Epidermal melanocyte (primary cell): ENCODE measurements around the gene PIK3R1.
A peak's percentile ranks its signal among the peaks of the same experiment; 100 is the strongest.
"Not testable (repeated sequence)": the region's sequence is repeated elsewhere in the genome, so short reads cannot be mapped to it uniquely, and the experiment has no call there.

Experiments used
- DNase-seq: peaks from one replicate; pipeline ENCODE4 v3.0.0; 2011; ENCODE audit warnings: low spot score; ENCODE audit not compliant: insufficient read length

Gene PIK3R1

DNA sequence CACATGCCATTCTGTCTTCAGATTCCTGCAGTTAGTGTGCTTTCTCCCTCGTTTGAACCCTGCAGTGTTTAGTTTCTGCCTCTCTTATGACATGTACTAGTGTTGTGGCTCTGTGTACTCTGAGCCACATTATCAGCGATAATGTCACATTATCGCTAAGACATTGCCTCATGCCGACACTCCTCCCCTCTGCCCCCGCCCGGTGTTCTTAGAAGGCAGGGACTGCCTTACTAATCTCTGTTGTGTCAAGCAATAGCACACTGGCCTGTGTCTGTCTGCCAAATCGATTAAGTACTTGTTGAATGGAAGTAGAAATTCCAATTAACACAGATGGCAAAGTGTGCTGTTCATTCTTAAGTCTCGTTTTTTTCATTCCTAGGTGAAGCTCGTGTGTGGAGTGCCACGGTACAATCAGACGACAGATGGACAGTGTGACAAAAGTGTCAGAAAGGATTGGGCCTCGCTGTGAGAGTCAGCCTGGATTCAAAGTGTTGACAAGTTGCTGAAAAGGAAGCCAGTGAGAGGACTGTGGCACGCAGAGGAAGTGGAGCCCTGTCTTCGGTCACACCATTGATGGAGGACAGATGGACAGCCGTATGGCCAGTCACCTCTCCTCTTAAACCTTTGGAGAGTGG, 10.5 kb downstream of the PIK3R1 start:
- DNase-seq, result no peak

- no peak for DNase-seq
Measured at GRCh38 chr5:68226546-68227073, 11.1 kb downstream of the PIK3R1 start.

- no peak for DNase-seq
Measured at GRCh38 chr5:68227532-68228160, 12.1 kb downstream of the PIK3R1 start.

GRCh38 chr5:68229416-68229815, 13.9 kb downstream of the PIK3R1 start:
- DNase-seq, result no peak

GRCh38 chr5:68230285-68230684, 14.7 kb downstream of the PIK3R1 start:
- DNase-seq, result no peak

- no peak for DNase-seq
Measured at GRCh38 chr5:68231414-68232076, 16.0 kb downstream of the PIK3R1 start.

GRCh38 chr5:68232277-68232676, 16.7 kb downstream of the PIK3R1 start:
- no peak for DNase-seq

DNA sequence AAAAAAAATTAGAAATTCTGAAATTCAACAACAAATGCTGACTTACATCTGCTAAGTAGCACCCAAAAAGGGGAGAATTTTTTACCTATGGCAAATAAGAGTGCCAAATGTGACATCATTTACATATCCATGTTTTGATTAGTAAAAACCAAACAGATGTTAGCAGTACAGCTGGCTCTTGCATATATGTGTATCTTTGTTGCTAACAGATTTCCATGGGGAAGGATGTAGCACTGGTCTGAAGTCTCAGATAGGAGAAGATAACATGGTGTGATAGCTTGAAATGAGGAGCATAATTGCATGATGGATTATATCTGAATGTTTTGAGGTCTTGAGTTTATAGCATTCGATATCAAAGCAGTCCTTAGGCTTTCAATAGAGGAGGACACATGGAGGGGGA, 17.5 kb downstream of the PIK3R1 start:
- DNase-seq, result no peak

DNA sequence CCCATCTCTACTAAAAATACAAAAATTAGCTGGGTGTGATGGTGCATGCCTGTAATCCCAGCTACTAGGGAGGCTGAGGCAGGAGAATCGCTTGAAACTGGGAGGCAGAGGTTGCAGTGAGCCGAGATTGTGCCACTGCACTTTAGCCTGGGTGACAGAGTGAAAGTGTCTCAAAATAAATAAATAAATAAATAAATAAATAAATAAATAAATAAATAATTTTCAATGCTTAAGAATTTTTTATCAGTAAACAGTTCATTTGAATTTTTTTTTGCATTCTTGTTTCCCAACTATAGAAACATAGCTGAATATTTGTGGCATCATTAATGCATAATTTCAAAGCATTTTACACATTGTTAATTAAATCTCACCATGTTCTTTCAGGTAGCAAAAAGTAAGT, 19.7 kb downstream of the PIK3R1 start:
- DNase-seq, result not testable (repeated sequence)

- DNase-seq, result no peak
Measured at GRCh38 chr5:68237715-68238114, 22.2 kb downstream of the PIK3R1 start.

GRCh38 chr5:68239487-68239886, 23.9 kb downstream of the PIK3R1 start:
- peak; percentile 44 for DNase-seq

GRCh38 chr5:68240202-68240601, 24.6 kb downstream of the PIK3R1 start:
- no peak for DNase-seq

- no peak for DNase-seq
Measured at GRCh38 chr5:68240771-68241170, 25.2 kb downstream of the PIK3R1 start.

DNA sequence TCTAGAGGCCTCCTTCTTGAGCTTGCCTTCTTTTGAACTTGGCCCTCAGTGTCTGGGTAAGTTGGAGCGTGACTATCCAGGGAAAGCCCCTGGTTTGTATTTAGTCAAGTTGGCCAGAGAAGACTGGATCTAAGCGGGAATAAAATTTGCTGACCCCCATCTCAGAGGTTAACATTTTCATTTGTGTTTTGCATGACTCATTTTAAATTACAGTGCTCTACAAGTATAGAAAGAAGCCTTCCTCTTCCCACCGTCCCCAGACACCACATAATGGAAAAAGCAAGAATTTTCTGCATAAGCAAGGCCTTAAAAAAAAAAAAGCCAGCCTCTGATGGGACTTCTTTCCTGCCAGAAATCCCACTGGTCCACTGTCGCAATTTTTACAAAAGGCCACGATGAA, 27.2 kb downstream of the PIK3R1 start:
- no peak for DNase-seq

GRCh38 chr5:68243251-68243650, 27.7 kb downstream of the PIK3R1 start:
- no peak for DNase-seq

- DNase-seq, result no peak
Measured at GRCh38 chr5:68243681-68244080, 28.1 kb downstream of the PIK3R1 start.

GRCh38 chr5:68245319-68245718, 29.8 kb downstream of the PIK3R1 start:
- DNase-seq, result no peak

DNA sequence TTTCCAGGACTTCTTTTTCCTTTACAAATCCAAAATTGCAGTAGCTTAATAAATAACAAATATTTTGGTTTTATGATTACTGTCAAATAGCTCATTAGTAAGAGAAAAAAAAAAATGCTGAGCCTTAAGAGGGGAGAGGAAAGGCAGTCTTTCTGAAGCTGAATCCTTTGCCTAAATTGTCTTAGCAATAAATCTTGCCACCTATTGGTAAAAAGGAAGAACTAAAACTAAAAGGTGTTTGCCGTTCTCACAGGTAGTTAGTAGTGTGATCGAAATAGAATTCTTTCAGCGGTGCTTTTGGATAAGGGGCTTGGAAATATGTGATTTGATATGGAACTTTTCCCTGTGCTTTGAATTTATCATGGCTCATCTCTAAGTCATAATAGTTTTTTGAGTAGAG, 31.2 kb downstream of the PIK3R1 start:
- no peak for DNase-seq

GRCh38 chr5:68247627-68248026, 32.1 kb downstream of the PIK3R1 start:
- no peak for DNase-seq

GRCh38 chr5:68248896-68249295, 33.3 kb downstream of the PIK3R1 start:
- DNase-seq, result no peak

DNA sequence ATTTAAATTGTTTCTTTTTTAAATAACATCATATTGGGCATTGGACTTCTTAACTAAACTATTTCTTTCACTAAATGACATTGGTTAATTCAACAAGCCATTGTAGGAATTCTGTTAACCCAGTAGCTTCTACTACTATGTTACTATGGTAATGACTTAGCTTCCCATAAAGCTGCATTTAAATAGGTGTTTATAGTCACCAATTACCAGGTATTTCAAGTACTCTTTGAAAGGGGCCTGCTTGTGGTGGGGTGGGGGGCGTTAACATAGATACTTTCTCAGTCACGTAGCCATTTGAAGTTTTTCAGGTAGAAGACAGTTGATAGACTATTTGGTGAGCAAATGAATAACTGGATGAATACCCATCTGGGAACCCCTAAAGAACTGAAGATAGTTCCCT, 34.0 kb downstream of the PIK3R1 start:
- no peak for DNase-seq

DNA sequence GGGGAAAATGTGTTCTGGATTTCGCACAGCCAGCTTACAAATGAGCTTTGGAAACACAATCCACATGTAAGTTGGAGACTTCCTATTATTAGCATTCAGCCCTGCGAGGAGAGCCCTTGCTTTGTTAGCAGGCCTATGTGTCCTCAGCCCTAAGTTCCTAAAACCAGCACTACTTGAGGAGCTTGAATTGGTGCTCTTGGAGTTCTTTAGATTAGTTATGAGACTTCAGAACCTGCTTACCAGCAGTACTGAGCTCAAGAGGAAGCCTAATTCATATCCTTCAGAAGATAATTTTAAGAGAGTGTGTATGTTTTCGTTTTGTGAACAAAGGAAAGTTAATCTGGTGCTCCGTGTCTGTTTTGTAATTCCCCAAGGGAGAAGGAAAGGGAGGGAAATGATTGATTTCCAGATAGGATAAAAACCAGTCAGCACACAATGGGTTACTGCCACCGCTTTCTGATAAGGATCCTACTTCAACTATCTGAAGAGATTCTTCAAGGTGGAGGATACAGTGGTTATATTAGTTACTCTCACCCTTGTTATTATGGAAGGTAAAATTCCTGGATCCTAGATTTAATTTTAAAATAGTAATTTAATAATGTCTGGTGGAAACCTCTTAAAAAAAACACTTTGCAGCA, 35.2 kb downstream of the PIK3R1 start:
- DNase-seq, result no peak
